ENCODE results near the gene ADGRL2.

ADGRL2 gene

GRCh38 chr1:81998165-81998564, 197.4 kb downstream of the ADGRL2 start:
- DNase-seq (ENCODE audit: low spot score): no peak
- in situ Hi-C loops (cut with MboI; ENCODE audit: low pct_unique_long_range_greater_than_20kb, low sequenced_read_pairs, unreplicated experiment): no loop called here
- TF ChIP-seq CTCF (IDR thresholded peaks at IDR 0.05; ENCODE audit: extremely low read depth, insufficient read depth, missing control alignments): no peak

DNA sequence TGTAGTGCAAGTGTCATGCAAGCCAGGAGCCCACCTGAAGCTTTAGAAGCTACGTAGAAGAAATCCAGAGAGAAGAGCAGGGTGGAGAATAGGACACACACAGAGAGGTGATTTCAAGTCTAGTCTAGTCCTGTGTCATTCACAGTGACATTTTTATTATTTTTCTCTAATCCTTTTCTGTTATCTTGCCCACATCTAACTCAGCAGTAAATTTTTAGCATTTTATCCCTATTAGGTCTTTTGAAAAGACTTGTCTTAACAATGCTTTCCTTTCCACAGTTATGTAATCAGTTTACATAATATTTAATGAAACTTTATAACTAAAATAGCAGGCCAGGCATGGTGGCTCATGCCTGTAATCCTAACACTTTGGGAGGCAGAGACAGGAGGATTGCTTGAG, 198.6 kb downstream of the ADGRL2 start:
- DNase-seq (ENCODE audit: low spot score): no peak
- in situ Hi-C loops (cut with MboI; ENCODE audit: low pct_unique_long_range_greater_than_20kb, low sequenced_read_pairs, unreplicated experiment): no loop called here
- no peak for TF ChIP-seq CTCF (IDR thresholded peaks at IDR 0.05; ENCODE audit: extremely low read depth, insufficient read depth, missing control alignments)

DNA sequence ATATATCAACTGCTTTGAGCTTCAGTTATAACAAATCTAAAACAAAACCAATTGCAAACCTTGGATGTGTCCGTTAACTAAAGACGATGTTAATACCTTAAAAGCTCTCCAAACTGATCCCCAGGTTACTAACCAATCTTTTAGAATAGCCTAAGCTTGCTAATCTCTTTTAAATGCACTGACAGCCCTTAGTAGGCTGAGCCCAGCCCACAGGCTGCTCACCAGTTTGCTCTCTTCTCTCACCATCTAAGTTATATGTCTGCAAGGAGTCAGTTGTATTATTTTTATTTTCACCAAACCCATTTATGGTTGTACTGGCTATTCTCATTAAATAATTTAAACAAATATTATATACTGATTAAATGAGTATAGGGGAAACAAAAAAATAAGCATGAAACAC, 199.5 kb downstream of the ADGRL2 start:
- no peak for DNase-seq (ENCODE audit: low spot score)
- in situ Hi-C loops (cut with MboI; ENCODE audit: low pct_unique_long_range_greater_than_20kb, low sequenced_read_pairs, unreplicated experiment): no loop called here
- TF ChIP-seq CTCF (IDR thresholded peaks at IDR 0.05; ENCODE audit: extremely low read depth, insufficient read depth, missing control alignments): no peak

DNA sequence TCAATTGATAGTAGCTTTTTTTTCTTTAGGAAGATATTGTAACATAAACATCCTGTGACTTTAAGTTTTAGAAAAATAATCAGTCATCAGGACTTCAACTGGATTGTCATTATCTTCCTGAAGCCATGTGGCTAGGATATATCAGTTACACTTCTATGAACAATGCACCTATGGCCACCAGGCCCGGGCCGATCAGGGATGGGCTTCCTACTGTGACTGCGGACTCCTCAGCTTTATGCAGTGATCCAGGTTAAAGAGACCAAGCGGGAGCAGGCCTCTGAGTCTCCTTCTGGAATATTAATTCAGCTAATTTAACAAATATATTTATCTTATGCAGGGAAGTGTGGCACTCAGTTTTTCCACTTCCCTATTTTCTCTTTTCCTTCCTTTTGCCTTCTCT, 200.6 kb downstream of the ADGRL2 start:
- no peak for TF ChIP-seq CTCF (IDR thresholded peaks at IDR 0.05; ENCODE audit: extremely low read depth, insufficient read depth, missing control alignments)
- no peak for DNase-seq (ENCODE audit: low spot score)
- in situ Hi-C loops (cut with MboI; ENCODE audit: low pct_unique_long_range_greater_than_20kb, low sequenced_read_pairs, unreplicated experiment): no loop called here

GRCh38 chr1:82007804-82008203, 207.1 kb downstream of the ADGRL2 start:
- DNase-seq (ENCODE audit: low spot score): no peak
- no peak for TF ChIP-seq CTCF (IDR thresholded peaks at IDR 0.05; ENCODE audit: extremely low read depth, insufficient read depth, missing control alignments)
- in situ Hi-C loops (cut with MboI; ENCODE audit: low pct_unique_long_range_greater_than_20kb, low sequenced_read_pairs, unreplicated experiment): no loop called here

GRCh38 chr1:82013702-82014101, 213.0 kb downstream of the ADGRL2 start:
- in situ Hi-C loops (cut with MboI; ENCODE audit: low pct_unique_long_range_greater_than_20kb, low sequenced_read_pairs, unreplicated experiment): no loop called here
- no peak for TF ChIP-seq CTCF (IDR thresholded peaks at IDR 0.05; ENCODE audit: extremely low read depth, insufficient read depth, missing control alignments)
- no peak for DNase-seq (ENCODE audit: low spot score)

DNA sequence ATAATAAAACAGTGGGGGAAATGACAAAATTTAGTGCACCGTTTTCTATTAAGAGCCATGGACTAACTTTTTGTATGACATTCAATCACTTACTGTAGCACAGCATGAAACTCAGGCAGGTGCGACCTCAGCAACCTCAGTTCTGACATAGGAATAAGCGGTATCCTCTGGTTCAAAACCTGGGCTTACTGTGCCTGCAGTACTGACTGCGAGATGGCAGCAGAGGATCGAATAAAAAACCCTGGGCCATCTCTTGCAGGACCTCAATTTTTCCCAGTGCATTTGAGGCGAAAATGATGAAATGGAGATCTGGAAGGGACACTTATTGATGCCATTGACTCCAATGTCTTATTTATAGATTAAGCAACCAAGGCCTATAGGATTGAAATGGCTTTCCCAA, 214.7 kb downstream of the ADGRL2 start:
- in situ Hi-C loops (cut with MboI; ENCODE audit: low pct_unique_long_range_greater_than_20kb, low sequenced_read_pairs, unreplicated experiment): no loop called here

More for the DNA sequence above, 214.7 kb downstream of the ADGRL2 start:
- no peak for TF ChIP-seq CTCF (IDR thresholded peaks at IDR 0.05; ENCODE audit: extremely low read depth, insufficient read depth, missing control alignments)
- DNase-seq (ENCODE audit: low spot score): no peak
